WTC11 (cell line): ENCODE data around the gene ZNF329. TPM values are rescaled to one million over a fixed set of nuclear protein-coding genes. Genes with fewer than 3 reads are reported as not detected.

ENCODE experiments used
- ATAC-seq: fragments of 200-7000 bp; cut with Tn5 transposase; 2 replicates; pipeline ENCODE4 v1.10.0; 2021; ENCODE audit warnings: mild to moderate bottlenecking, moderate library complexity
- CTCF ChIA-PET: fragments of 300-600 bp; sonication (Branson Sonifier 250); formaldehyde crosslinking; loops from one replicate; lab custom pipeline; 2021; ENCODE audit warnings: antibody characterized with exemption; lab: Charles Lee
- POLR2A ChIA-PET: fragments of 350-600 bp; sonication (Branson Sonifier 250); formaldehyde crosslinking; loops from one replicate; lab custom pipeline; 2021; ENCODE audit warnings: antibody characterized with exemption; lab: Charles Lee
- DNase-seq: peaks from one replicate; pipeline ENCODE4 v3.0.0; 2021; ENCODE audit warnings: low spot score
- H3K27ac Mint-ChIP-seq: 2 replicates; pipeline ENCODE4 v1.8.0; 2021; ENCODE audit warnings: mixed read lengths
- H3K27me3 Mint-ChIP-seq: 2 replicates; pipeline ENCODE4 v1.8.0; 2021; ENCODE audit warnings: low read depth, mild to moderate bottlenecking, moderate library complexity, mixed read lengths
- H3K36me3 Mint-ChIP-seq: 2 replicates; pipeline ENCODE4 v1.8.0; 2021; ENCODE audit warnings: mixed read lengths
- H3K4me1 Mint-ChIP-seq: 2 replicates; pipeline ENCODE4 v1.8.0; 2022; ENCODE audit warnings: mixed read lengths
- H3K4me3 Mint-ChIP-seq: 2 replicates; pipeline ENCODE4 v1.8.0; 2021; ENCODE audit warnings: mild to moderate bottlenecking, moderate library complexity, mixed read lengths
- H3K9me3 Mint-ChIP-seq: 2 replicates; pipeline ENCODE4 v1.8.0; 2021; ENCODE audit warnings: mixed read lengths
- AFF4 ChIP-seq: sonication (generic); formaldehyde crosslinking; IDR thresholded peaks from 2 replicates; pipeline ENCODE4 v1.8.1; 2023; ENCODE audit warnings: mild to moderate bottlenecking, missing genetic modification reagents, borderline replicate concordance
- ARID4B ChIP-seq: sonication (generic); formaldehyde crosslinking; IDR thresholded peaks from 2 replicates; pipeline ENCODE4 v1.8.0; 2023; ENCODE audit warnings: missing genetic modification reagents, mild to moderate bottlenecking, borderline replicate concordance
- ATF1 ChIP-seq: sonication (generic); formaldehyde crosslinking; IDR thresholded peaks from 2 replicates; pipeline ENCODE4 v1.8.1; 2023; ENCODE audit warnings: mild to moderate bottlenecking, moderate library complexity, missing genetic modification reagents
- ELF4 ChIP-seq: sonication (generic); formaldehyde crosslinking; IDR thresholded peaks from 2 replicates; pipeline ENCODE4 v1.8.1; 2022; ENCODE audit warnings: low read depth, mild to moderate bottlenecking, moderate library complexity, missing genetic modification reagents
- FOXP1 ChIP-seq: sonication (generic); formaldehyde crosslinking; IDR thresholded peaks from 2 replicates; pipeline ENCODE4 v1.8.0; 2022; ENCODE audit warnings: missing genetic modification reagents, mild to moderate bottlenecking, moderate library complexity, borderline replicate concordance
- IRF2 ChIP-seq: sonication (generic); formaldehyde crosslinking; IDR thresholded peaks from 2 replicates; pipeline ENCODE4 v1.8.0; 2022; ENCODE audit warnings: low read depth, missing genetic modification reagents, borderline replicate concordance
- NR1H2 ChIP-seq: sonication (generic); formaldehyde crosslinking; IDR thresholded peaks from 2 replicates; pipeline ENCODE4 v1.9.0; 2021; ENCODE audit warnings: mild to moderate bottlenecking, moderate library complexity, missing genetic modification reagents
- SOX15 ChIP-seq: fragments of 250-450 bp; sonication (Bioruptor Pico); IDR thresholded peaks from 2 replicates; pipeline ENCODE4 v1.9.0; 2021; ENCODE audit warnings: mild to moderate bottlenecking
- USF1 ChIP-seq: sonication (generic); formaldehyde crosslinking; IDR thresholded peaks from 2 replicates; pipeline ENCODE4 v1.8.0; 2022; ENCODE audit warnings: mild to moderate bottlenecking, missing genetic modification reagents
- USF2 ChIP-seq: sonication (generic); formaldehyde crosslinking; IDR thresholded peaks from 2 replicates; pipeline ENCODE4 v1.8.1; 2023; ENCODE audit warnings: mild to moderate bottlenecking, missing genetic modification reagents, moderate library complexity
- ZBTB43 ChIP-seq: sonication (generic); formaldehyde crosslinking; IDR thresholded peaks from 2 replicates; pipeline ENCODE4 v1.8.1; 2023; ENCODE audit warnings: mild to moderate bottlenecking, missing genetic modification reagents
- ZNF396 ChIP-seq: fragments of 250-450 bp; sonication (Bioruptor Pico); IDR thresholded peaks from 2 replicates; pipeline ENCODE4 v1.8.0; 2021; ENCODE audit warnings: mild to moderate bottlenecking, moderate library complexity, borderline replicate concordance
- ZNF512 ChIP-seq: sonication (generic); formaldehyde crosslinking; IDR thresholded peaks from 2 replicates; pipeline ENCODE4 v1.8.1; 2022; ENCODE audit warnings: missing genetic modification reagents, borderline replicate concordance
- total RNA-seq: library from RNA; stranded (reverse); gene quantifications from 3 replicates; pipeline ENCODE4 v1.2.3, GENCODE V29; 2021
- TF ChIP-seq, protein P1 (sequence below): sonication (generic); formaldehyde crosslinking; IDR thresholded peaks from 2 replicates; pipeline ENCODE4 v1.8.0; 2022; ENCODE audit warnings: mild to moderate bottlenecking, missing genetic modification reagents

ZNF329 gene
- total RNA-seq, 1 experiment from 2014 or later, result 16.3 TPM

DNA sequence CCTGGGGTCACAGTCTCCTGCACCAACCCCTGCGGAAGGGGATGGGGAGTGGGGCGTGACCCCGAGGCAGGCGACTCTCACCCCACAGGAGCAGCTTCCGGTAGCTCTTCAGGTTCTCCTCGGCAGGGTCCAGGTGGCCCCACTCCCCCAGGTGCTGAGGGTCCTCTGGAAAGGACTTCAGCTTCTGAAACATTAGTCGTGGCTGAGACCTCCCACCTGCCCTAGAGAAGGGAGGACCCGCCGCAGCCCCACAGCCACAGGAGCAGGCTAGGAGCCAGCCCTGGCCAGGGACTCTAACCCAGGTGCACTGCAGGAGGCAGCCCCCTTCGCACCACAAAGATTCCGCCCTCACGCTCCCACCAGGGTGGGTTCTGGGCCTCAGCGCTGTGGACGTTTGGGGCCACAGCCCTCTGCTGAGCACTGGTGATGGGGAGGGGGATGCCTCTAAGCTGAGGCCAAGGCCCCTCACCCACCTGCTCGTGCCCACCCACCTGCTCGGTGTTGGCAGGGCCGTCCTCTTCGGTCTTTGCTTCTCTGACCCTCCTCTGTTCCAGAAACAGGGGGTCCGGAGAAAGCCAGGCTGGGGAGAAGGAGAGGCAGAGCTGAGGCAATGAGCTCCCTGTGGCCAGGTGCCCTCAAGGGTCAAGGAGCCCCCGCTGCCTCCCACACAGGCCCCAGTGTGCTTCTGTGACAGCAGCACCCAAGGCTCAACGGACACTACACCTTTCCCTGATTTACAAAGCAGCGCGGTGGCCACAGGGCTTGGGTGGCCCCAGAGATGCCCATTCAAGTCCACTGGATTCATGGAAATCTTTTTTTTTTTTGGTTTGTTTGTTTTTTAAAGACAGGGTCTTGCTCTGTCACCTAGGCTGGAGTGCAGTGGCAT, 63.5 kb downstream of the ZNF329 start:
- Mint-ChIP-seq H3K27ac (no peak overlapping the region), H3K4me1 (peaks cover 6% of the 10 kb centered on the region), H3K36me3 (peaks cover 21% of the 10 kb centered on the region), H3K4me3 (no peak overlapping the region), H3K27me3 (no peaks in the 10 kb centered on the region), H3K9me3 (peaks cover 4% of the 10 kb centered on the region; the same call in 1 of the 2 replicates)
- ChIA-PET POLR2A (no interaction called here), CTCF (interaction anchor here (1.9 kb wide), 1 partner anchor 32 kb away, joined by 5 read pairs; no protein-coding TSS in a partner anchor)
- DNase-seq (no peak), ATAC-seq (no peak)
- no peak for TF ChIP-seq IRF2
- TF ChIP-seq USF1 (CRISPR knock-in tag), result no peak
- no peak for TF ChIP-seq USF2
- TF ChIP-seq AFF4 (CRISPR knock-in tag), result no peak
- TF ChIP-seq SOX15 (CRISPR knock-in tag), result no peak
- no peak for TF ChIP-seq FOXP1 (CRISPR knock-in tag)
- TF ChIP-seq ZBTB43 (CRISPR knock-in tag), result no peak
- TF ChIP-seq NR1H2 (CRISPR knock-in tag), result no peak
- no peak for TF ChIP-seq ATF1 (CRISPR knock-in tag)
- no peak for TF ChIP-seq ARID4B (CRISPR knock-in tag)
- TF ChIP-seq, protein P1, sequence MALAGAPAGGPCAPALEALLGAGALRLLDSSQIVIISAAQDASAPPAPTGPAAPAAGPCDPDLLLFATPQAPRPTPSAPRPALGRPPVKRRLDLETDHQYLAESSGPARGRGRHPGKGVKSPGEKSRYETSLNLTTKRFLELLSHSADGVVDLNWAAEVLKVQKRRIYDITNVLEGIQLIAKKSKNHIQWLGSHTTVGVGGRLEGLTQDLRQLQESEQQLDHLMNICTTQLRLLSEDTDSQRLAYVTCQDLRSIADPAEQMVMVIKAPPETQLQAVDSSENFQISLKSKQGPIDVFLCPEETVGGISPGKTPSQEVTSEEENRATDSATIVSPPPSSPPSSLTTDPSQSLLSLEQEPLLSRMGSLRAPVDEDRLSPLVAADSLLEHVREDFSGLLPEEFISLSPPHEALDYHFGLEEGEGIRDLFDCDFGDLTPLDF (CRISPR knock-in tag), result no peak
- TF ChIP-seq ZNF396 (CRISPR knock-in tag), result no peak
- TF ChIP-seq ZNF512, result no peak
- TF ChIP-seq ELF4 (CRISPR knock-in tag), result no peak
